ENCODE data around the gene NECAP2. TPM values are rescaled to one million over a fixed set of nuclear protein-coding genes. Genes with fewer than 3 reads are reported as not detected.

Gene NECAP2
- polyA plus RNA-seq, 3 donors = 78.9 to 223 (median 183) TPM

- H3K4me3 ChIP-seq (replicated peaks in 1 of 3; ENCODE audit: low read depth in 2 of 3, low read length in 3 of 3) = no peak overlapping the region
- peaks cover 58 to 61% of the 10 kb centered on the region in 2 donors for H3K36me3 Mint-ChIP-seq
- H3K4me3 Mint-ChIP-seq = no peak overlapping the region
- H3K4me1 ChIP-seq (ENCODE audit: control insufficient read depth in 1 of 2, insufficient read depth in 2 of 2, low read length in 2 of 2) = peaks cover 10 to 17% of the 10 kb centered on the region in 2 donors
- H3K4me1 Mint-ChIP-seq = peaks cover 30% of the 10 kb centered on the region
- peak overlapping the region in 1 of 2 donors; percentile 69 for H3K27ac ChIP-seq (ENCODE audit: low read depth in 1 of 2, low read length in 2 of 2)
- DNase-seq = no peak
- H3K27me3 ChIP-seq (ENCODE audit: control insufficient read depth in 2 of 2, insufficient read depth in 2 of 2, low read length in 2 of 2) = no peaks in the 10 kb centered on the region
- 96% methylated on average over 20 of the region's 21 CpGs for WGBS (ENCODE audit: insufficient coverage)
- no peaks in the 10 kb centered on the region for H3K9me3 ChIP-seq (replicated peaks in 1 of 2; ENCODE audit: control insufficient read depth in 1 of 2, insufficient read depth in 1 of 2, low read length in 2 of 2)
- H3K36me3 ChIP-seq (replicated peaks in 1 of 2; ENCODE audit: control insufficient read depth in 1 of 2, insufficient read depth in 2 of 2, low read length in 2 of 2) = peaks cover 52 to 61% of the 10 kb centered on the region in 2 donors
- H3K9ac ChIP-seq (ENCODE audit: insufficient read depth, low read length, poor library complexity, severe bottlenecking) = no peak overlapping the region
- H4K20me1 ChIP-seq (ENCODE audit: insufficient read depth, low read length) = peaks cover 98% of the 10 kb centered on the region
- intact Hi-C loops (cut with micrococcal nuclease) = no loop called here
- H3K27ac Mint-ChIP-seq = peak overlapping the region; percentile 9 to 78 (median 60)
- peaks cover 0 to 3% (median 1%) of the 10 kb centered on the region in 3 donors for H3K27me3 Mint-ChIP-seq (ENCODE audit: low read depth in 3 of 3)
- H3K9me3 Mint-ChIP-seq = no peaks in the 10 kb centered on the region
- H3K79me2 ChIP-seq (ENCODE audit: insufficient read depth, low read length) = peaks cover 62% of the 10 kb centered on the region
- TF ChIP-seq CTCF (IDR thresholded peaks at IDR 0.05) = no peak
- H3K4me2 ChIP-seq (replicated peaks; ENCODE audit: extremely low read depth, low read length, poor library complexity, severe bottlenecking) = no peak overlapping the region
- H2AFZ ChIP-seq (ENCODE audit: insufficient read depth, low read depth, low read length, poor library complexity, severe bottlenecking) = no peak overlapping the region
Observed at GRCh38 chr1:16392740-16393569, 47.6 kb upstream of the NECAP2 start.

GRCh38 chr1:16393570-16394521 lies 46.7 kb upstream of the NECAP2 start:
- no peak overlapping the region for H2AFZ ChIP-seq (ENCODE audit: insufficient read depth, low read depth, low read length, poor library complexity, severe bottlenecking)
- peak overlapping the region in 1 of 2 donors; percentile 6 for H3K27ac ChIP-seq (ENCODE audit: low read depth in 1 of 2, low read length in 2 of 2)
- peaks cover 53% of the 10 kb centered on the region for H3K79me2 ChIP-seq (ENCODE audit: insufficient read depth, low read length)
- peaks cover 25% of the 10 kb centered on the region for H3K4me1 Mint-ChIP-seq
- intact Hi-C loops (cut with micrococcal nuclease) = no loop called here
- peaks cover 64 to 70% of the 10 kb centered on the region in 2 donors for H3K36me3 Mint-ChIP-seq
- peaks cover 10 to 16% of the 10 kb centered on the region in 2 donors for H3K4me1 ChIP-seq (ENCODE audit: control insufficient read depth in 1 of 2, insufficient read depth in 2 of 2, low read length in 2 of 2)
- no peaks in the 10 kb centered on the region for H3K9me3 ChIP-seq (replicated peaks in 1 of 2; ENCODE audit: control insufficient read depth in 1 of 2, insufficient read depth in 1 of 2, low read length in 2 of 2)
- no peaks in the 10 kb centered on the region for H3K27me3 ChIP-seq (ENCODE audit: control insufficient read depth in 2 of 2, insufficient read depth in 2 of 2, low read length in 2 of 2)
- peak overlapping the region in 2 of 7 donors; percentile 13 to 56 for H3K27ac Mint-ChIP-seq
- WGBS (ENCODE audit: insufficient coverage) = 100% methylated on average over 2 of the region's 10 CpGs
- no peak for TF ChIP-seq CTCF (IDR thresholded peaks at IDR 0.05)
- H3K36me3 ChIP-seq (replicated peaks in 1 of 2; ENCODE audit: control insufficient read depth in 1 of 2, insufficient read depth in 2 of 2, low read length in 2 of 2) = peaks cover 54 to 70% of the 10 kb centered on the region in 2 donors
- peaks cover 97% of the 10 kb centered on the region for H4K20me1 ChIP-seq (ENCODE audit: insufficient read depth, low read length)
- H3K4me3 Mint-ChIP-seq = no peak overlapping the region
- no peak for DNase-seq
- no peaks in the 10 kb centered on the region for H3K9me3 Mint-ChIP-seq
- H3K4me3 ChIP-seq (replicated peaks in 1 of 3; ENCODE audit: low read depth in 2 of 3, low read length in 3 of 3) = no peak overlapping the region
- H3K9ac ChIP-seq (ENCODE audit: insufficient read depth, low read length, poor library complexity, severe bottlenecking) = no peak overlapping the region
- H3K4me2 ChIP-seq (replicated peaks; ENCODE audit: extremely low read depth, low read length, poor library complexity, severe bottlenecking) = no peak overlapping the region
- H3K27me3 Mint-ChIP-seq (ENCODE audit: low read depth in 3 of 3) = peaks cover 0 to 3% (median 1%) of the 10 kb centered on the region in 3 donors

Measured in CD14-positive monocyte (primary cell).